GM20431 (cell line): Measurements from ENCODE around the gene ZNF423.

Source experiments
- in situ Hi-C: fragments of 300-500 bp; cut with MseI, MboI; formaldehyde crosslinking; loops from one replicate; pipeline ENCODE4 v1.15.0; 2020; ENCODE audit warnings: low sequenced_read_pairs; ENCODE audit not compliant: unreplicated experiment

The ZNF423 gene

GRCh38 chr16:49554681-49555080 is 301.2 kb downstream of the ZNF423 start:
- in situ Hi-C loops, result no loop called here

DNA sequence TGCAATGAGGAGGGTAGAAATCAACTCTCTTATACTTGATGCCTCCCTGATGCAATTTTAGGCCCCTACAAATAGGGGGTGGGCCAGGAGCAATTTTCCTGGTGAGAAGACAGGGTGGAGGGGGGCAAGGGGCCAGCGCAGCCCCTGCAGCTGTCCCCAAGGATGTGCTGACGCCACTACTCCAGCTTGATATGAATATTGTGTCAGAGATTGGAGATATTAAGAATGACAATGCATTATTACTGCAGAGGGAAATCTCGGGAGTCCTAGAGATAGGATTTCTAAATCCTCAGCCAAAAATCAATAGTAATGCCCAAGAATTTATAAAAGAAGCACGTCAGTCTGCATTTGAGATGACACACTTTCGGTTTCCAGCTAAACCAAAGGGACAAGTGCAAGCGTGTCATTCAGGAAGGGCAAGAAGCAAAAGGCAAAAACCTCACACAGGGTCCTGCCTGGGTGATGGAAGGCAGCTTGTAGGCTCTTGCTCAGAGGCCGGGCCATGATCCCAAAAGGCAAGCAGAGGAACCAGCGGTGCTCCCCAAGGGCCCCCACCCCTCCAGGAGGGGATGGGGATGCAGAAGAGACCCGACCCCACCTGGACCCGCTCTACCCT is 303.5 kb downstream of the ZNF423 start:
- in situ Hi-C loops, result no loop called here

- in situ Hi-C loops, result no loop called here
Measured at GRCh38 chr16:49550666-49551065, 305.2 kb downstream of the ZNF423 start.

GRCh38 chr16:49550140-49550539 is 305.8 kb downstream of the ZNF423 start:
- in situ Hi-C loops, result no loop called here

GRCh38 chr16:49548325-49548970 is 307.5 kb downstream of the ZNF423 start:
- in situ Hi-C loops, result no loop called here

DNA sequence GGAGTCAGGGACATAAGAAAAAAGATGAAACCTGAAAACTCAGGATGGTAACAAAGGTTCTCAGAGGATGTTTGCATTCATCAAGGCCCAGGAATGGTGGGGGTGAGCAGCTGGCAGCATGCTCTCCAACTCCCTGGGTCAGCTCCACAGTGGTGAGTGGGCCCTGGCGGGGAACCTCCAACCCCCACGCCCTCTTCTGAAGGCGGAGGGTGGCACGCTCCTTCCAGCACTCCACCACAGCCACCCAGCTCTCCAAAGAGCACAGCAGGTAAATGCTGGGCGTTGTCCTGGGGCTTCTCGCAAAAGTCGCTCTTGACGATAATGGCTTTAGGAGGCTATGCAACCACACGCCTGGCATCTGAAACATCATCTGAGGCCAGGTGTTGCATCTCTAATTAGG is 308.5 kb downstream of the ZNF423 start:
- in situ Hi-C loops, result no loop called here

DNA sequence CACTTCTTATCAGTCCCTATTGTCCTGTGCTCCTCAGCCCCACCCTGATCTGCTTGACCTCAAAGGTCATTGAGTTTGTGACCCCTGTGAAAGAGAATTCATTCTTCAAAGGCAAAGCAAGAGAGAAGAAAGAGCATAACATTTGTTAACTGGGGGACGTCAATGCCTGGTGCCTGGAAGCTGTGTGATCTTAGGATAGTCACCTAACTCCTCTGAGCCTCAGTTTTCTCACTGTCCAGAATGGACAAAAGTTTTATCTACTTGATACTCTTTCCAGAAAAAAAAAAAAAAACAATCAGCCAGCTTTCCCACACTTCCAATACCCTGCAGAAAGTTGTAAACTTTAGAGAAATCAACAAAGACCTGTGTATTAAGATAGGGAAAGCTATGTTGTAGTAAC is 309.2 kb downstream of the ZNF423 start:
- in situ Hi-C loops, result no loop called here

GRCh38 chr16:49545741-49546448 is 310.0 kb downstream of the ZNF423 start:
- in situ Hi-C loops, result no loop called here

DNA sequence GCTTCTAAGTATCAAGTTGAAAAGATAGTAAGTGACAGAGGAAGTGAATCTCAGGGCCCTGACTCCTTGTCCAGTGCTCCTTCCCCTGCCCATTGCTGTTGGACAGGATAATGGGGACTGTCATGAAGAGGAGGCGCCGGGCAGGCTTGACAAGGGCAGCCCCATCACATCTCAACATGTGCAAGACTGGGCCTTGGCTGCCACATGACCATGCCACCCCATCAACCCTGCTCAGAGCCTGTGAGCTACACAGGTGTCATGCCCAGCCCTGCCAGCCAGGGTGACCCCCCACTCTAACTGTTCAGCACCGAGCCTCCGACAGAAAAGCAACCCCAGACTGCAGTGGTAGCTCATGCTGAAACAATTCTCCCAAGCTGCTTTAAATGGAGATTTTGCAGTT is 310.7 kb downstream of the ZNF423 start:
- in situ Hi-C loops, result no loop called here

- in situ Hi-C loops, result no loop called here
Measured at GRCh38 chr16:49544828-49545227, 311.1 kb downstream of the ZNF423 start.

DNA sequence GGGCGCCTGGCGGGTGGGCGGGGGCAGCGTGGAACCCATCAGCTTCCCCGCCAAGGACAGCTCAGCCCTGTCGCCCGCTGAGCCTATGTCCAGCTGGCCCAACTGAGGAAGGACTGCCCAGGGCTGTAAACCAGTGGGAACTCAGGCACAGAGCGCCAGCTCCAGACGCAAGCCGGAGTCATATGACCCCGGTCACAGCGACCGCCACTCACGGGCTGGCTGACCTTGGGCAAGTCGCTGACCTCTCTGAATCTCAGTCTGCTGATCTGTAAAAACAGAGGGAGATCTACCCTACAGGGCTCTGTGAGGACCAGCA is 312.3 kb downstream of the ZNF423 start:
- in situ Hi-C loops, result no loop called here

DNA sequence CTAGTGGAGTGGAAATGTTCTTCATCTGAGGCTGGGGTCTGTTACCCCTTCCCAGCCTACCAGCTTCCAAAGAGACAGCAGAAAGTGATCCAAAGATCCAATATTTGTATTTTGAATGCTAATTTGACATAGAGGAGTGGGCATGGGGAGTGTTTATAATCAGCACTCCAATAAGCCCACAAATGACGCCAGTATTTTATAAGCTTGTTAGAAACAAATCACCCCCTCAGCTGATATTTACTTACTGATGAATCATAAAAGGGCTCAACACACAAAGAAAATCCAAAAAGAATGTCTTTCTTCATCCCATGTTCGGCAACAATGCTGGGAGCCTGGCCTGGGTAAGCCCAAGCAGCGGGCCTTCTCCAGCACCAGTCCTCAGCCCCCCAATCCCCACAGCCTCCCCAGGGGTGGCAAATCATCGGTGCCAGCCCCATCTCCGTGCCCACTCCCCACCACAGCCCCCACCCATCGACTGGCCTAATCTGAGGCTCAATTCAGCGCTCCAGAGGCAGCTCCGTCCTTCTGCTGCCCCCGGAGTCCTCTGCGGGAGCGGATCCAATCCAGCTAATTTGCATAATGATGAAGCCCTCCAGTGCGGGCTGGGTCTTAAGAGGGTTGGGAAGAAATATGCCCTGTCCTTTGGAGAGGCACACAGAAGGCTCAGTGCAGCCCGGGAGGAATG is 312.8 kb downstream of the ZNF423 start:
- in situ Hi-C loops, result no loop called here

GRCh38 chr16:49542391-49542891 is 313.5 kb downstream of the ZNF423 start:
- in situ Hi-C loops, result no loop called here

DNA sequence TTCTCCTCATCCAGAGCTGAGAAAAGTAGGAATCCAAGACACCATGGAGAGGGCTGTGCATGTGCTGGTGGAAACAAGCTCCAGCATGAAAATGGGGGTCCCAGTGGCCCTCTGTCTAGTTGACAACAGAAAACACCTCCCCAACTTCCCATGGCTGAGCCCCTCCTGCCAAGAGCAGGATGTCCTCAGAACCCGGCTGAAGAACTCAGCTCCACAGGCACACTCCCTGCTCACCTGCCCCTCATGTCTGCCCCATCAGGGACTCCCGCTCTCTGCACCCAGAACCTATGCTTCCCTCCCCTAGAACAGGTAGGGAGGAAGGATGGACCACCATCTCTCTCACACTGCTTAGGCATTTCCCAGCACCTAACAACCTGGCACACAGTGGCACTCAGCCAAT is 315.1 kb downstream of the ZNF423 start:
- in situ Hi-C loops, result no loop called here

DNA sequence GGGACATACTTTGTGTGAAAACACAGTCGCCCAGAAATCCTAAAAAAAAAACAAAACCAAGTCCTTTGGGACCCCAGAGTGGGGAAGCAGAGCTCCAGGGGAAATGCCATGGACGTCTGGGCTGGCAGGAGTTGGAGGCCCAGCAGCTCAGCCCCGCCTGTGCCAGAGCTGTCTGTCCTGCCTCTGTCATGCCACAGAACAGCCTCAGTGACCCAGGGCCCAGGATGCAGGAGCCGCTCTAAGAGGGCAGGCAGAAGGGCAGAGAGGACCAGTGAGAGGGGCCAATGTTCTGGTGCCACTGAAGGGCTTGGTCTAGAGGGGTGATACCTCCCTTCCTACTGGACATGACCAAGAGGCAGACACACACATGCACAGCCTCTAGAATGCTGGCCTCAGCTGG is 316.2 kb downstream of the ZNF423 start:
- in situ Hi-C loops, result no loop called here

DNA sequence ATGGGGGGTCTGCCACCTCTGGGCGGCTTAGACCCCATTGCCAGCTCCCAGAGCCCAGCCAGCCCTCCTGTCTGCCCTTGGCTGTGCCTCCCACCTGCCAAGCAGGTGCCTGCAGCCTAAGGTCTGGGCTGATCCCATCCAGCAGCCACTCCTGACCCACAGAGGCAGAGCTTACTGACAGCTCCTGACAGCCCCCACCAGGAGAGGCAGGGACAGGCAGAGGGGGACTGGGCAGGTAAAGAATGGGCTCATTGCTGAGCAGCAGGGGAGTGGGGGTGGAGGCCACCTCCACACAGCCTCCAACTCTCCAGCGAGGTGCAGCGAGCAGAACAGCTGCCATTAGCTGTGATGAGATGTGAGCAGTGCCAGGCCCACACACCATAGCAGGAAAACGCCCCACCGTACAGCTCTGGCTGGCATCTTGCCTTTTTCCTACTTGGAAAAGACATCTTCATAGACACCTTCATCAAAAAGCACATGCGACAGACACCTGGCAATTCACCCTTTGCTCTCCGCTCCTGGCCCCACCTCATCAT is 317.9 kb downstream of the ZNF423 start:
- in situ Hi-C loops, result no loop called here

- in situ Hi-C loops, result no loop called here
Measured at GRCh38 chr16:49534901-49535610, 320.9 kb downstream of the ZNF423 start.

DNA sequence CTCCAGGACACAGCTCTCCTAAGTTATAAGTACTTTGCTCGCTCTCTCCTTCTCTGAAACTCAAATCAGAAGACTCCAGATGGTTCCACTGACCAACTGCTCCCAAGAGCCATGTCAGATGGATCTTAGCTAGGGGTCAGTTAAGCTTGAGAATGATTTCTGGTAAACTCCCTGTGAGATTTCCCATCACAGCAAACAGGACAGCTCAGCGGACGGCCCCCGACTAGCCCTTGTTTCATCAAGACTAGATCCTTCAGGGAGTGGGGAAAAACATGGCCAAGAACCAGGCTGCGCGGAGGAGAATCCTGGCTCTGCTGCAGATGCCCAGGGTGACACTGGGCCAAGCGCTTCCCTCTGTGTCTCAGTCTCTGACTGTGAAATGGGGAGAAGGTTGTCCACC is 322.5 kb downstream of the ZNF423 start:
- in situ Hi-C loops, result no loop called here

GRCh38 chr16:49532873-49533272 is 323.0 kb downstream of the ZNF423 start:
- in situ Hi-C loops, result no loop called here
